Psoas muscle (tissue), 8 donors: ENCODE results near the gene CLUH. TPM values are rescaled to one million over a fixed set of nuclear protein-coding genes. Genes with fewer than 3 reads are reported as not detected.
A peak's percentile ranks its signal among the peaks of the same experiment; 100 is the strongest.

ENCODE experiments used
- ATAC-seq, 4 donors: fragments of 200-7000 bp; cut with Tn5 transposase; one replicate each; pipeline ENCODE4 v1.9.1; 2020; ENCODE audit warnings: moderate library complexity in 3 of 4, mild to moderate bottlenecking in 2 of 4
- DNase-seq, 2 donors: peaks; one replicate each; pipeline ENCODE4 v3.0.0-alpha.2; 2020
- H3K27ac ChIP-seq: fragments of 200-600 bp; one replicate; pipeline ENCODE4 v1.8.0; 2022
- H3K27me3 ChIP-seq, 3 donors: fragments of 200-600 bp in 1 of 3; one replicate each; pipeline versions ENCODE4 v1.6.1 to v1.8.0; 2013 to 2022; ENCODE audit warnings: low read length in 2 of 3, mild to moderate bottlenecking in 2 of 3, moderate library complexity in 1 of 3; ENCODE audit not compliant: insufficient read depth in 3 of 3
- H3K36me3 ChIP-seq, 2 donors: fragments of 200-600 bp in 1 of 2; one replicate each; pipeline versions ENCODE4 v1.6.1 to v1.8.0; 2013 to 2022; ENCODE audit warnings: low read depth in 1 of 2, mild to moderate bottlenecking in 1 of 2, moderate library complexity in 1 of 2; ENCODE audit not compliant: insufficient read depth in 1 of 2
- H3K4me1 ChIP-seq: fragments of 200-600 bp; one replicate; pipeline ENCODE4 v1.8.0; 2022
- H3K4me3 ChIP-seq: fragments of 200-600 bp; one replicate; pipeline ENCODE4 v1.8.0; 2022; ENCODE audit warnings: mild to moderate bottlenecking
- H3K9me3 ChIP-seq: fragments of 200-600 bp; one replicate; pipeline ENCODE4 v1.8.0; 2022
- WGBS, 3 donors: extraction: QIAGEN DNeasy Blood & Tissue Kit; methylation state at CpG; one replicate each; pipeline versions ENCODE4 v1.1.6 to v1.1.7; 2013; 5-methylcytosine and 5-hydroxymethylcytosine counted together
- intact Hi-C, 2 donors: fragments of 100-400 bp; cut with DNase I; formaldehyde crosslinking; loops; one replicate each; pipeline versions ENCODE4 v1.11.0 to v1.14.2; 2022
- polyA plus RNA-seq, 3 donors: library from polyadenylated mRNA; stranded (reverse); fragments of 200-250 nt; gene quantifications; one replicate each; pipeline ENCODE4 v1.2.3, GENCODE V29; 2013
- total RNA-seq, 4 donors: library from RNA; stranded (reverse); fragmentation: NEBNext Ultra II Directional in 2 of 4; extraction: Animal tissue kit (Norgen Biotek cat#: 25700) in 2 of 4; gene quantifications; one replicate each; pipeline versions ENCODE4 v1.2.1 to v1.2.4, GENCODE V29; 2021 to 2023
- TF ChIP-seq, protein P1 (sequence below): fragments of 200-600 bp; IDR thresholded peaks from one replicate; pipeline ENCODE4 v1.8.0; 2022; ENCODE audit warnings: antibody characterized with exemption
- donor health status: healthy with polysubstance abuse.
- donor health status: DM: no; HTN: no; CAD: no; lungs with moderate emphysema.
- donor health status: Bipolar disorder and iron deficiency.
- donor health status: healthy.
- donor health status: DM: yes; HTN: yes; CAD: no.
- donor health status: DM: no; HTN: no; CAD: no.
- donor health status: DM: no; HTN: no; CAD: no.
- donor health status: DM: yes; HTN: yes; CAD: no.

Gene CLUH
- total and polyA plus RNA-seq, 7 donors, result 92.2 to 218 (median 121) TPM

DNA sequence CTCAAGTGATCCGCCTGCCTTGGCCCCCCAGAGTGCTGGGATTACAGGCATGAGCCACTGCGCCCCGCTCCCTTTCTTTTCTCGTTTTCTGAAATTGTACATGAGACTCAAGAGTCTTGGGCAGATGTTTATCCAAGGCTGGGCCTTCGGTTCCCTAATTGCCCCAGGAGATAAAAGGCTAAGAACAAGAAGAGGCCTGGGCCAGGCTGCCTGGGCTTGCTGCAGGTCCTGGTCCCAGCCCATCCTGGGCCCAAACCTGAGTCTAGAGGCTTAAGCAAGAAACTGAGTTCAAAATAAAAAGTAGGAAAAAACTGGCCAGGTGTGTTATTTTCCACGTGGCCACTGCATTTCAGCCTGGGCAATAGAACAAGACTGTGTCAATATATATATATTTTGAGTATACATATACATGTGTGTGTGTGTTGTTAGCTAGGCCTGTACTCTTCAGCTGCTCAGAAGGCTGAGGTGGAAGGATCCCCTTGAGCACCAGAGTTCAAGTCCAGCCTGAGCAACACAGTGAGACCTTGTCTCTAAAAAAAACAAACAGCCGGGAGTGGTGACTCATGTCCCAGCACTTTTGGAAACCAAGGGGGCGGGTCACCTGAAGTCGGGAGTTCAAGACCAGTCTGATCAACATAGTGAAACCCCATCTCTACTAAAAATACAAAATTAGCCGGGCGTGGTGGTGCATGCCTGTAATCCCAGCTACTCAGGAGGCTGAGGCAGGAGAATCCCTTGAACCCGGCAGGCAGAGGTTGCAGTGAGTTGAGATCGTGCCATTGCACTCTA is 6.8 kb upstream of the CLUH start:
- Histone ChIP-seq H3K27me3 (no peaks in the 10 kb centered on the region), H3K4me1 (no peaks in the 10 kb centered on the region), H3K27ac (no peak overlapping the region), H3K36me3 (peaks cover 0 to 5% of the 10 kb centered on the region in 2 donors), H3K4me3 (no peak overlapping the region), H3K9me3 (no peaks in the 10 kb centered on the region)
- intact Hi-C loops, result no loop called here
- TF ChIP-seq, protein P1, sequence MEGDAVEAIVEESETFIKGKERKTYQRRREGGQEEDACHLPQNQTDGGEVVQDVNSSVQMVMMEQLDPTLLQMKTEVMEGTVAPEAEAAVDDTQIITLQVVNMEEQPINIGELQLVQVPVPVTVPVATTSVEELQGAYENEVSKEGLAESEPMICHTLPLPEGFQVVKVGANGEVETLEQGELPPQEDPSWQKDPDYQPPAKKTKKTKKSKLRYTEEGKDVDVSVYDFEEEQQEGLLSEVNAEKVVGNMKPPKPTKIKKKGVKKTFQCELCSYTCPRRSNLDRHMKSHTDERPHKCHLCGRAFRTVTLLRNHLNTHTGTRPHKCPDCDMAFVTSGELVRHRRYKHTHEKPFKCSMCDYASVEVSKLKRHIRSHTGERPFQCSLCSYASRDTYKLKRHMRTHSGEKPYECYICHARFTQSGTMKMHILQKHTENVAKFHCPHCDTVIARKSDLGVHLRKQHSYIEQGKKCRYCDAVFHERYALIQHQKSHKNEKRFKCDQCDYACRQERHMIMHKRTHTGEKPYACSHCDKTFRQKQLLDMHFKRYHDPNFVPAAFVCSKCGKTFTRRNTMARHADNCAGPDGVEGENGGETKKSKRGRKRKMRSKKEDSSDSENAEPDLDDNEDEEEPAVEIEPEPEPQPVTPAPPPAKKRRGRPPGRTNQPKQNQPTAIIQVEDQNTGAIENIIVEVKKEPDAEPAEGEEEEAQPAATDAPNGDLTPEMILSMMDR, result no peak
- DNase-seq (peak in 1 of 2 donors; percentile 17), ATAC-seq (no peak)
- WGBS, 3 donors, result 67 to 80% (median 69%) methylated on average over 13 of the region's 13 CpGs

DNA sequence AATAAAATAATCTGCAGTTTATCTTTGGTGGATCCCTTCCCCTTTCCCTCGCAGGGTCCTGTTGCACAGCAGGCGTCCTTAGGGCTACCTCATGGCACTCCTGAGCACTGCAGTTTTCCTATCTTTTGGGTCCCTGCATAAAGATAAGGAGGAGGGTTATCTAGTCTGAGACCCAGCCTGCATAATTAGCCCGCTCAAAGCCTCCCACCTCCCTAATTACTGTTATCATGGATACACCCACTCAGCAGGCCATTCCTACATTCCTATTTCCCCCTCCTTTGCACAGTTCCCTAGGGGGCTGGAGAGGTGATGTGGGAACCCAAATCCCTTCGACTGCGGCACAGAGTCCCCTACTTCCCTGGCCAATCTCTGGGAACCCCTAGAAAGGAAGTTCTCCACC is 5.1 kb upstream of the CLUH start:
- TF ChIP-seq, protein P1, result no peak
- Histone ChIP-seq H3K9me3 (no peaks in the 10 kb centered on the region), H3K4me3 (no peak overlapping the region), H3K36me3 (peaks cover 0 to 5% of the 10 kb centered on the region in 2 donors), H3K4me1 (peaks cover 10% of the 10 kb centered on the region), H3K27me3 (no peaks in the 10 kb centered on the region), H3K27ac (no peak overlapping the region)
- peak in 1 of 2 donors; percentile 3 for DNase-seq
- WGBS, 3 donors, result 79 to 92% (median 80%) methylated on average over 5 of the region's 5 CpGs
- intact Hi-C loops, result no loop called here
- ATAC-seq, result no peak

DNA sequence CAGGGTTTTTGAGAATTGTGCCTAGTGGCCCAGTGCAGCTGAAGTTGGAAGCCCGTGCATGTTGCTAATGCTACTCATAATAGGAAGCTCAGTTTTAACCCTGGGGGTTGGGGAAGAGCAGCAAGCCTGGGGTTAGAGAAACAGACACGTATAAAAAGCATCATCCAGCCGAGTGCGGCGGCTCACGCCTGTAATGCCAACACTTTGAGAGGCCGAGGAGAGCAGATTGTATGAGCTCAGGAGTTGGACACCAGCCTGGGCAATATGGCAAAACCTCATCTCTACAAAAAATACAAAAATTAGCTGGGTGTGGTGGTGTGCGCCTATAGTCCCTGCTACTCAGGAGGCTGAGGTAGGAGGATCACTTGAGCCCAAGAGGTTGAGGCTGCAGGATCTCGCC is 2.3 kb upstream of the CLUH start:
- WGBS, 3 donors, result 76 to 85% (median 78%) methylated on average over 9 of the region's 9 CpGs
- H3K4me3 ChIP-seq, result peak overlapping the region; percentile 82

DNA sequence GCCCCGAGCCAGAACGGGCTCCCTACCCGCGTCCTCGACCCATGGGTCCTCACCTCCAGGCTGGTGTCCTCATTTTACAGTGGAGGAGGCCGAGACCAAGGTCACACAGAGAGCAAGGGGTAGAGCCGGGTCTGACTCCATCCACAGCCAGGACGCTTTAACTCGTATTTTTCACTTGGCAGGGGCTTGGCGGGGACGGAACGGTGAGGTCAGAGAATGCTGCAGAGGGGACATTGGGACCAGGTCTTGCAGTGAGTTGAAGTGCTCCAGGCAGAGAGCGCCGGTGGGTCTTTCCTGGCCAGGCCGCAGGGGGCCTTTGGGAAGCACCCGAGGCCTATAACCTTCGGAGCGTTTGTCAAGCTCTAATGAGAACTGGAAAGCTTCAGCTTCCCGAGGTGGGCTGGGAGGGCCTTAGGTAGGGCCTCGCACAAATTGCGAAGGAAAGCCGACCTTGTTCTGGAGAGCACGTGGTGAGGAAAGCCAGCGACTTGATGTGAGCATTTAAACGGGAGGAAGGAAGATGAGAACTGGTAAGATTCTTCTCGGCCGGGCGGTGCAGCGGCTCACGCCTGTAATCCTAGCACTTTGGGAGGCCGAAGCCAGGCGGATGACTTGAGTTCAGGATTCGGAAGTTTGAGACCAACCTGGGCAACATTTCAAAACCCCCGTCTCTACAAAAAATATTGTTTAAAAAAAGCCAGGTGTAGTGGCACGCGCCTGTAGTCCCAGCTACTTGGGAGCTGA is 908 bp upstream of the CLUH start:
- peak in 3 of 4 donors; percentile 1 to 11 (median 6) for ATAC-seq
- Histone ChIP-seq H3K4me3 (peak overlapping the region; percentile 82), H3K4me1 (peaks cover 36% of the 10 kb centered on the region), H3K27me3 (no peaks in the 10 kb centered on the region), H3K9me3 (no peaks in the 10 kb centered on the region), H3K36me3 (peaks cover 0 to 5% of the 10 kb centered on the region in 2 donors), H3K27ac (peak overlapping the region; percentile 91)
- intact Hi-C loops, result loop anchor here in 1 of 2 donors (5.0 kb wide), 1 partner anchor 120 kb away; the partner anchor contains the start of gene PAFAH1B1
- TF ChIP-seq, protein P1, result no peak
- DNase-seq, result peak in 1 of 2 donors; percentile 20
- 12 to 25% (median 17%) methylated on average over 36 of the region's 36 CpGs for WGBS, 3 donors

More for the DNA sequence above, 2.3 kb upstream of the CLUH start:
- H3K9me3 ChIP-seq, result no peaks in the 10 kb centered on the region
- intact Hi-C loops, result loop anchor here in 1 of 2 donors (5.0 kb wide), 1 partner anchor 122 kb away; the partner anchor contains the start of gene PAFAH1B1
- no peak overlapping the region for H3K27ac ChIP-seq
- DNase-seq, result no peak
- H3K36me3 ChIP-seq, result peaks cover 0 to 5% of the 10 kb centered on the region in 2 donors
- TF ChIP-seq, protein P1, result no peak
- H3K27me3 ChIP-seq, result no peaks in the 10 kb centered on the region
- no peak for ATAC-seq
- peaks cover 24% of the 10 kb centered on the region for H3K4me1 ChIP-seq
